Subcutaneous adipose tissue (tissue), 4 donors: Measurements from ENCODE around the gene C21orf58. TPM values are rescaled to one million over a fixed set of nuclear protein-coding genes. Genes with fewer than 3 reads are reported as not detected.

Source experiments
- total RNA-seq, 4 donors: library from RNA; depleted of rRNA; stranded (reverse); fragments of >200 nt; gene quantifications; one replicate each; pipeline ENCODE4 v1.1.0, GENCODE V29; 2016
- TF ChIP-seq, protein P1 (sequence below): fragments of 450-650 bp; IDR thresholded peaks from one replicate; pipeline ENCODE4 v1.5.1; 2016; ENCODE audit warnings: low read depth, mild to moderate bottlenecking, control low read depth, antibody characterized with exemption, moderate library complexity

The C21orf58 gene
- total RNA-seq, 4 donors from 2014 or later: 1.2 to 2.9 (median 1.5) TPM; not detected in 1

DNA sequence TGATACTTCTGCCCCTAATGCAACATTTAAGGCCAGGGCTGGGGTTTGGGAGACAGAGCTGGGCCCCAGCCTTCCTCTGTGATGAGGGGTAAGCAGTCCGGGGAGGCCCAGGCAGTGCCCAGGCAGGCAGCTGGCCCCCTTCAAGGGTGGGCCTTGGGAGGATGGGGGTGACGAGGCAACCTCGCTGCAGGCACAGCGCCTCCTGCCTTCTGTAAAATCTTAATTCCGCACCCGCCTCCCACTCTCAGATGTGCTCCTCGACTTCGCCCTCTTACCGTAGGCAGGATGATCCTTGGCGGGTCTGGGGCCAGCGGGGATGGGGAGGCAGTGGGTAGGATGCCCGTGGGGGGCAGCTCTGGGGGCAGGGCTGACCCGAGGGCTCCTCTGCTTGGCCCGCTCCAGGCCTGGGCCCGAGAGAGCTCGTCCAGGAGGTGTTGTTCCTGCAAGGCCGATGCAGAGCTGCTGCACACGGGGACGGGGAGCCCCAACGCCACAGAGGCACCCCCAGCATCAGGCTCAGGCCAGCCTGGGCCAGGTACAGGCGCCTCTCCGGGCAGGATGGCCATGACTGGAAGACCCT lies 9.1 kb downstream of the C21orf58 start:
- TF ChIP-seq, protein P1, sequence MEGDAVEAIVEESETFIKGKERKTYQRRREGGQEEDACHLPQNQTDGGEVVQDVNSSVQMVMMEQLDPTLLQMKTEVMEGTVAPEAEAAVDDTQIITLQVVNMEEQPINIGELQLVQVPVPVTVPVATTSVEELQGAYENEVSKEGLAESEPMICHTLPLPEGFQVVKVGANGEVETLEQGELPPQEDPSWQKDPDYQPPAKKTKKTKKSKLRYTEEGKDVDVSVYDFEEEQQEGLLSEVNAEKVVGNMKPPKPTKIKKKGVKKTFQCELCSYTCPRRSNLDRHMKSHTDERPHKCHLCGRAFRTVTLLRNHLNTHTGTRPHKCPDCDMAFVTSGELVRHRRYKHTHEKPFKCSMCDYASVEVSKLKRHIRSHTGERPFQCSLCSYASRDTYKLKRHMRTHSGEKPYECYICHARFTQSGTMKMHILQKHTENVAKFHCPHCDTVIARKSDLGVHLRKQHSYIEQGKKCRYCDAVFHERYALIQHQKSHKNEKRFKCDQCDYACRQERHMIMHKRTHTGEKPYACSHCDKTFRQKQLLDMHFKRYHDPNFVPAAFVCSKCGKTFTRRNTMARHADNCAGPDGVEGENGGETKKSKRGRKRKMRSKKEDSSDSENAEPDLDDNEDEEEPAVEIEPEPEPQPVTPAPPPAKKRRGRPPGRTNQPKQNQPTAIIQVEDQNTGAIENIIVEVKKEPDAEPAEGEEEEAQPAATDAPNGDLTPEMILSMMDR: no peak

DNA sequence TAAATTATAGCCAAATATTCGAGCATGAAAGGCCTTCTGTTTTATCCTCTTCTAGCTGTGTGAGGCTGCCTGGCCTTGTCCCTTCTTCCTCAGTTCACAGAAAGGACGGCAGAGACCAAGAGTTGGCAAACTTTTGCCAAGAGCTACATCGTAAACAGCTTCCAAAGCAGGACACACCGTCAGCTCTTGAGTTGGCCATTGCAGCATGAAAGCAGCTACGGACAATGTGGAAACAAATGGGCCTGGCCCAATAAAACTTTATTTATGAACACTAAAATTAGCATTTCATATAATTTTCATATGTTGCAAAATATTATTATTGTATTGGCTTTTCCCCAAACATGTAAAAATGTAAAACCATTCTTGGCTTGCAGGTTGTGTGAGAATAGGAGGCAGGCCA lies 10.7 kb downstream of the C21orf58 start:
- TF ChIP-seq, protein P1: no peak

DNA sequence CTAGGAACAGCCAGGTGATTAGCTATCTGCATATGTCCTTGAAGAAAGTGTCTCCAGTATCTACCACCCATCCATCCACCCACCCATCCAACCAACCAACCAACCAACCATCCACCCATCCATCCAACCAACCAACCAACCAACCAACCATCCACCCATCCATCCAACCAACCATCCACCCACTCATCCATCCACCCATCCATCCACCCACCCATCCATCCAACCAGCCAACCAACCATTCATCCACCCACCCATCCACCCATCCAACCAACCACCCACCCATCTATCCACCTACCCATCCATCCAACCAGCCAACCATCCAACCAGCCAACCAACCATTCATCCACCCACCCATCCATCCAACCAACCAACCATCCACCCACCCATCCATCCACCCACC lies 12.1 kb downstream of the C21orf58 start:
- TF ChIP-seq, protein P1: no peak

DNA sequence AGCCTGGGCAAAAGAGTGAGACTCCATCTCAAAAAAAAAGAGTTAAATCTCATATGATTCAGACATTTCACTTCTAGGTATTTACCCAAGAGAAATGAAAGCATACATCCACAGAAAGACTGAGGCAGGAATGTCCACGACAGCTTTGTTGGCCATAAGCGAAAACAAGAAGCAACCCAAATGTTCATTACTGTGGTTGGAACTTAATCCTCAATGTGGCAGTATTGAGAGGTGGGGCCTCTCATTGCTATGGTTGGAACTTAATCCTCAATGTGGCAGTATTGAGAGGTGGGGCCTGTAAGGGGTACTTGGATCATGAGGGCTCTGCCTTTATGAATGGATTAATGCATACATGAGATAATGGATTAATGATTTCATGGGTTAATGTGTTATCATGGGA lies 15.2 kb downstream of the C21orf58 start:
- TF ChIP-seq, protein P1: no peak

DNA sequence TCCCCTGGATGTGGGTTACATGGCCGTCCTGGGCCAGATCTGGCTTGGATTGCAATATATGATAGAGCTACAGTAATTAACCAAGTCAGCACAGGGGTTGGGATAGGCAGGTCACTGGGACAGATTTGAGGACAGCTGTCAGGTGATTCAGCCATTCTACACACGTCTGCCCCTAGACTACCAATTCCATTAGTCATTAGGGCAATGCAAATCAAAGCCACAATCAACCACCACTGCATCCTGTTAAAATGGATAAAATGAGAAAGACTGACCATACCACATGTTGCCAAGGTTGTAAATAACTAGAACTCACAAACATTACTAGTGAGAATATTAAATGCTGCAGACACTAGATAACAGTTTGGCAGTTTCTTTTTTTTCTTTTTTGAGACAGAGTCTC lies 16.0 kb downstream of the C21orf58 start:
- TF ChIP-seq, protein P1: no peak

DNA sequence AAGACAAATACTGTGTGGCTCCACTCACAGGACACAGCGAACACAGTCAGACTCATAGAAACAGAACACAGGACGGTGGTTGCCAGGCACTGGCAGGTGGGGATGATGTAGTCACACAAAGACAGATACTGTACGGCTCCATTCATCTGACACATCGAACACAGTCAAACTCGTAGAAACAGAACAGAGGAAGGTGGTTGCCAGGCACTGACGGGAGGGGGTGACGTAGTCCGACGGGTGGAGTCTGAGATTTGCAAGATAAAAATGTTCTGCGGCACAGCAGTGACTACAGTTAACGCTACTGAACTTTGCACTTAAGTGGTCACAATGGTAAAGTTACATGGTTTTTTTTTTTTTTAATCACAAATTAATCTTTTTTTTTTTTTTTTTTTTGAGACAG lies 18.7 kb downstream of the C21orf58 start:
- TF ChIP-seq, protein P1: no peak

DNA sequence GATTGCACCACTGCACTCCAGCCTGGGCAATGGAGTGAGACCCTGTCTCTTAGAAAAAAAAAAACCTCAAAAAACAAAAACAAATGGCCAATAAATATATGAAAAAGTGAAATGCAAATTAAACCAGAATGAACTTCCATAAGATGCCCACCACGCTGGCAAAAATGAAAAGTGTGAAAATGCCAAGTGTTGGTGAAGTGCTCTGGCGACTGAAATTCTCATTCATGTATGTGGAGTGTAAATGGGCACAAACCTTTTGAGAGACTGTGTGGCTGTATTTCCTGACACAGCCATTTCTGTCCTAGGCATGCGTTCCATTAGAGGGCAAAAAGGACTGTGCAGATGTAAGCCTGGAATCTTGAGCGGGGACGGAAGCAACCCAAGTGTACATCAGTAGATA lies 19.2 kb downstream of the C21orf58 start:
- TF ChIP-seq, protein P1: no peak
